ENCODE results near the gene NR1D1. TPM values are rescaled to one million over a fixed set of nuclear protein-coding genes. Genes with fewer than 3 reads are reported as not detected.

Gene NR1D1
- total RNA-seq, 1 donor from 2014 or later: 15.0 TPM

DNA sequence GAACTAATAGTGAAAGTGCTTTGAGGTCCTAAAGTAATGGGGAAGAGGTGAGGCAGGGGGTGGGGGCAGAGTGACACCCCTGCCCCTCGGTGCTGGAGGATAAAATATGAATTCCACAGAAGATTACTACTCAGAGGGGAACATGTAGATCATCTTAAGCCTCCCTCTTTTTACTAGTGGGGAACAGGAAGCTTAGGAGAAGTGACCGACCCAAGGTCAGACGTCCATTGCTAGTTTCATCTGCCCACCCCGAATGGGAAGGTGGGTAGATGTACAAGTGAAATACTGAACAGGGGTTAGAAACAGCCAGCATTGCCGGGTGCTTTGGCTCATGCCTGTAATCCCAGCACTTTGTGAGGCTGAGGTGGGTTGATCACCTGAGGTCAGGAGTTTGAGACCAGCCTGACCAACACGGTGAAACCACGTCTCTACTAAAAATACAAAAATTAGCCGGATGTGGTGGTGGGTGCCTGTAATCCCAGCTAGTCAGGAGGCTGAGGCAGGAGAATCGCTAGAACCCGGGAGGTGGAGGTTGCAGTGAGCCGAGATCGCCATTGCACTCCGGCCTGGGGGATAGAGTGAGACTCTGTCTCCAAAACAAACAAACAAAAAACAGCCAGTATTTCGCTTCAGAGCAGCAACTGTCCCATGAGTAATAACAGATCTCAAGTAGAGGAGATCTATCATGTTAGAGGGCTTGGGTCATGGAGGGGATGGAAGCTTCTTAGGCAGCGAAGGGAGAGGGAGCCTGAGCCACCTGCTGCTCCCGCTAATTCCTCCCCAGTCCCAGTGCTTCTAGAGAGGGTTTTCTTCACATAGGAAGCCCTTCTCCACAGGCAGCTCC, 1.2 kb upstream of the NR1D1 start:
- Histone ChIP-seq H3K4me3 (peak overlapping the region; percentile 80), H3K27me3 (no peaks in the 10 kb centered on the region)

DNA sequence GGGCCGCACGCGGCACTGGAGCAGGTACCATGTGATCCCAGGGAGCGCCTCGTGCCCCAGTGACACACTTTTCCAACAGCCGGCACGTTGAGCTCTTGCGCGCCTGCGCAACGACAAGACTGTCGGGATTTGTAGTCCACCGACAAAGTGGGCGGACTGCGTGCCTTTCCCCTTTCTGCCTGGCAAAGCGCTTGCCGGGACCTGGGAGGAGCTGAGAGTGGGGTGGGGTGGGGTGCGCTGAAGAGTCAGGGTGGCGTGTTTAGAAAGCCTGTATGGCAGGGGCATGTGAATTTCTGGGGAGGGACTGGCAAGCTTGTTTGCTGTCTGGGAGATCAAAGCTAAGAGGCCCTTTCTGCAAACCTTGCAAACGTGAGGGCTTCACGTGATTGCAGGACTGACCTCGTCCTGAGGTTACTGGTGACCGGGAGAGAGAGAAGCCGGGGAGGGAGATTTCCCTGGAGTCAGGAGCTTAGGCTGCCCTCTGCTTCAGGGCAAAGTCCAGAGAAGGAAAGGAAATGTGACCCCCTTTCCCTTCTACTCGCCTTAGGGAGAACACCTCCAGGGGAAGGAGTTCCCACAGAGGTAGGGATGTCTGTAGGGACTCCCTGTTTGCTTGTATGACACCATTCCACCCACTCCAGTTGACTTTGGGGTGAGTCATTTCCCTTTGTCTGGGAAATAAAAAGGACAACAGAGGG, 429 bp upstream of the NR1D1 start:
- Histone ChIP-seq H3K4me1 (peaks cover 79% of the 10 kb centered on the region), H3K27ac (peak overlapping the region; percentile 98), H3K4me3 (peak overlapping the region; percentile 80), H3K36me3 (peaks cover 0 to 15% of the 10 kb centered on the region in 2 donors), H3K9me3 (no peaks in the 10 kb centered on the region), H3K27me3 (no peaks in the 10 kb centered on the region)
- intact Hi-C loops (cut with DNase I): no loop called here
- peak in 1 of 2 donors; percentile 50 for TF ChIP-seq POLR2A (IDR thresholded peaks at IDR 0.05)
- TF ChIP-seq, protein P1, sequence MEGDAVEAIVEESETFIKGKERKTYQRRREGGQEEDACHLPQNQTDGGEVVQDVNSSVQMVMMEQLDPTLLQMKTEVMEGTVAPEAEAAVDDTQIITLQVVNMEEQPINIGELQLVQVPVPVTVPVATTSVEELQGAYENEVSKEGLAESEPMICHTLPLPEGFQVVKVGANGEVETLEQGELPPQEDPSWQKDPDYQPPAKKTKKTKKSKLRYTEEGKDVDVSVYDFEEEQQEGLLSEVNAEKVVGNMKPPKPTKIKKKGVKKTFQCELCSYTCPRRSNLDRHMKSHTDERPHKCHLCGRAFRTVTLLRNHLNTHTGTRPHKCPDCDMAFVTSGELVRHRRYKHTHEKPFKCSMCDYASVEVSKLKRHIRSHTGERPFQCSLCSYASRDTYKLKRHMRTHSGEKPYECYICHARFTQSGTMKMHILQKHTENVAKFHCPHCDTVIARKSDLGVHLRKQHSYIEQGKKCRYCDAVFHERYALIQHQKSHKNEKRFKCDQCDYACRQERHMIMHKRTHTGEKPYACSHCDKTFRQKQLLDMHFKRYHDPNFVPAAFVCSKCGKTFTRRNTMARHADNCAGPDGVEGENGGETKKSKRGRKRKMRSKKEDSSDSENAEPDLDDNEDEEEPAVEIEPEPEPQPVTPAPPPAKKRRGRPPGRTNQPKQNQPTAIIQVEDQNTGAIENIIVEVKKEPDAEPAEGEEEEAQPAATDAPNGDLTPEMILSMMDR (IDR thresholded peaks at IDR 0.05): no peak
- TF ChIP-seq POLR2AphosphoS5 (IDR thresholded peaks at IDR 0.05; ENCODE audit: insufficient read depth in 1 of 2, low read depth in 1 of 2): peak; percentile 93 to 100
- peak; percentile 99 to 100 for DNase-seq (ENCODE audit: extremely low spot score in 2 of 2)

More for the DNA sequence above, 1.2 kb upstream of the NR1D1 start:
- intact Hi-C loops (cut with DNase I): no loop called here
- DNase-seq (ENCODE audit: extremely low spot score in 2 of 2): no peak
- no peaks in the 10 kb centered on the region for H3K9me3 ChIP-seq
- TF ChIP-seq, protein P1 (IDR thresholded peaks at IDR 0.05): no peak
- TF ChIP-seq POLR2A (IDR thresholded peaks at IDR 0.05) (no peak), POLR2AphosphoS5 (IDR thresholded peaks at IDR 0.05; ENCODE audit: insufficient read depth in 1 of 2, low read depth in 1 of 2) (no peak)
- H3K36me3 ChIP-seq: peaks cover 0 to 7% of the 10 kb centered on the region in 2 donors
- peaks cover 79% of the 10 kb centered on the region for H3K4me1 ChIP-seq
- H3K27ac ChIP-seq: peak overlapping the region; percentile 98

DNA sequence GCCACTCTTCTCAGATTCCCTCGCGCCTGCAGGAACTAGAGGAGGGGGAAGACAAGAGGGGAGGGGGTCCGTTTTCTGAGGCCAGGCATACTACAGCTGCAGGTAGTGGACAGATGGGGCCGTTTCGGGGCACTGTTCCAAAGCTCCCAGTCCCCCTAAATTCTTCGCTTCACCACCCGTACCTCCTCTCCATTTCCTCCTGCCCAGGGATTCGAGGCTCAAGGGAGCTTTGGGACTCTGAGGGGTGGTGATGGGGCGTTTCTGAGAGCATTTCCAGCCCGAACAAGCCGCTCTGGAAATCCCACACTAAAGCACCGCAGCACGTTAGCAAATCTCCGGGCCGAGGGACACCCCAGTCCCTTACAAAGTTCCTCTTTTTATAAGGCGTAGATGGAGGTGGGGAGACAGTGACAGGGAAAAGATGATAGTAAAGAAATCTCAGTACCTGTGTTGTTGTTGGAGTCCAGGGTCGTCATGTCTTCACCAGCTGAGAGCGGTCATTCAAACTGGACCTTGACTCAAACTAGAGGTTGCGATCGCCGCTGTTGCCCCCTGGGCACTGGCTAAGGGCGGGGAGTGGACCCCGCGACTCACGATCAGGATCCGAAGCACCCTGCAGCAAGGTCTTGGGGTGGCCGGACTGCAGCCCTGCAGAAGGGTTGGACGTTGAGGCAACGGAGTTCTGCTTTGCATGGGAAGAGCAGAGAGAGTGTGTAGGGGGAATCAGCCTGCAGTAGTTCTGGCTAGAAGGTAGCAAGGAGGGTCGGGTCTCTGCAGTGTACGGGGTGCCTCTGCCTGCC, 570 bp downstream of the NR1D1 start:
- TF ChIP-seq, protein P1 (IDR thresholded peaks at IDR 0.05): peak in 1 of 3 experiments; percentile 3
- no peak for TF ChIP-seq POLR2A (IDR thresholded peaks at IDR 0.05)
- Histone ChIP-seq H3K27ac (peak overlapping the region; percentile 98), H3K4me1 (peaks cover 79% of the 10 kb centered on the region), H3K36me3 (peaks cover 0 to 25% of the 10 kb centered on the region in 2 donors), H3K9me3 (no peaks in the 10 kb centered on the region), H3K27me3 (no peaks in the 10 kb centered on the region), H3K4me3 (peak overlapping the region; percentile 80)
- DNase-seq (ENCODE audit: extremely low spot score in 2 of 2): peak in 1 of 2 donors; percentile 95
- intact Hi-C loops (cut with DNase I): no loop called here

DNA sequence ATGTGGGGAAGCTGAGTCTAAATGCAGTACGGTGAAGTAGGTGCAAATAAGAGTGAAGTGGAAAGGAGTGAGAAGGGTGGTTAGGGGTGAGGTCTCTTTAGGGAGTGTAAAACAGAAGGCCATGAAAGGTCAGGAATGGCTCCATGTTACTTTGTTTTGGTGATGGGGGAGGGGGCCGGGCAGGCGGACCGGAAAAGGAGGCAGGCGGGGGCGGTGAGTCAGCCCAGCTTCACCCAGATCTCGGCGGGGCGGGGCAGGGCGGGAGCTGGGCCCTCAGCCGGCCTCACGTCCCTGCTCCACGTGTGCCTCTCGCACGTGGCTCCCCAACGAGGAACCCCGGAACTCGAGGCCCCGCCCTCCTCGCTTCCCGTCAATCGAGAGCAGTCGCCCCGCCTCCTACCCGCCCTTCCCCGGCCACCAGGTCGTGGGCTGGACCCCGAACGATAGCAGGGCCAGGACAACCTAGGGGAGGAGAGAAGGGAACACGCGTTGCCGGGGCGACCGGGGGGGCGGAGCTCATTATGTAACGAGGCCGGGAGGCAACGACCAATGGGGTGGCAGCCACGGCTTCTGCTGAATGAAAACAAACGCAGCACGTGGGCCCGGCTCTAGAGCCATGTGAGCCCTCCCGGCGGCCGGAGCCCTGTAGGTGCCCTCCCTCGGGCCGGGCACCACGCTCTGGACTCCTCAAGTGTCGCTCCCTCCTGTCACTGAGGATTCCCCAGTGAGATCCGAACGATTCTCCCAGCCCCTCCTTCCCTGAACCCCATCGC, 1.4 kb downstream of the NR1D1 start:
- intact Hi-C loops (cut with DNase I): no loop called here
- H3K27ac ChIP-seq: peak overlapping the region; percentile 98
- H3K36me3 ChIP-seq: peaks cover 0 to 33% of the 10 kb centered on the region in 2 donors
- no peaks in the 10 kb centered on the region for H3K27me3 ChIP-seq
- no peaks in the 10 kb centered on the region for H3K9me3 ChIP-seq
- peak overlapping the region; percentile 80 for H3K4me3 ChIP-seq
- peak; percentile 100 for DNase-seq (ENCODE audit: extremely low spot score in 2 of 2)
- TF ChIP-seq, protein P1 (IDR thresholded peaks at IDR 0.05): no peak
- TF ChIP-seq POLR2A (IDR thresholded peaks at IDR 0.05) (peak in 1 of 2 donors; percentile 89), POLR2AphosphoS5 (IDR thresholded peaks at IDR 0.05; ENCODE audit: insufficient read depth in 1 of 2, low read depth in 1 of 2) (peak; percentile 97 to 98)
- peaks cover 79% of the 10 kb centered on the region for H3K4me1 ChIP-seq

Data from vagina (tissue), 2 donors.